OCI-LY7 (cell line): Measurements from ENCODE around the gene EGLN2. TPM values are rescaled to one million over a fixed set of nuclear protein-coding genes. Genes with fewer than 3 reads are reported as not detected.

Experiments
- BruUV-seq: library from RNA; stranded (reverse); fragments of 400-500 nt; replicated peaks from 2 replicates; lab custom pipeline; 2021; lab: Mats Ljungman, UMichigan
- CTCF ChIA-PET: fragments of 300-600 bp; sonication (Branson Sonifier 250); formaldehyde crosslinking; loops from one replicate; lab custom pipeline; 2022; ENCODE audit warnings: antibody characterized with exemption; ENCODE audit not compliant: unreplicated experiment; lab: Charles Lee
- POLR2A ChIA-PET: fragments of 300-600 bp; sonication (Branson Sonifier 250); formaldehyde crosslinking; loops from one replicate; lab custom pipeline; 2022; ENCODE audit warnings: antibody characterized with exemption; lab: Charles Lee
- DNase-seq: peaks from one replicate; pipeline ENCODE4 v3.0.0-alpha.2; 2015; ENCODE audit warnings: low spot score
- H2AFZ ChIP-seq: fragments of 200-600 bp; sonication (generic), shearing (Covaris generic); 2 replicates; pipeline ENCODE4 v1.6.1; 2014; ENCODE audit warnings: mild to moderate bottlenecking, antibody characterized with exemption, low read length, moderate library complexity
- H3K27ac ChIP-seq: fragments of 200-600 bp; sonication (generic); 2 replicates; pipeline ENCODE4 v1.5.1; 2014; ENCODE audit warnings: mixed run types, low read depth, mild to moderate bottlenecking, moderate library complexity, low read length, inconsistent platforms; ENCODE audit not compliant: poor library complexity, severe bottlenecking
- H3K36me3 ChIP-seq: fragments of 200-600 bp; sonication (generic); 2 replicates; pipeline ENCODE4 v1.6.1; 2014; ENCODE audit warnings: mild to moderate bottlenecking, antibody characterized with exemption, low read length, moderate library complexity, mixed read lengths; ENCODE audit not compliant: insufficient read depth
- H3K4me1 ChIP-seq: fragments of 200-600 bp; sonication (generic); 2 replicates; pipeline ENCODE4 v1.5.1; 2014; ENCODE audit warnings: mild to moderate bottlenecking, low read length; ENCODE audit not compliant: insufficient read depth, poor library complexity, severe bottlenecking
- H3K4me2 ChIP-seq: fragments of 200-600 bp; sonication (generic); 2 replicates; pipeline ENCODE4 v1.6.1; 2014; ENCODE audit warnings: mild to moderate bottlenecking, low read length
- H3K4me3 ChIP-seq: fragments of 200-600 bp; sonication (generic); 2 replicates; pipeline ENCODE4 v1.5.1; 2014; ENCODE audit warnings: mild to moderate bottlenecking, low read depth, low read length; ENCODE audit not compliant: poor library complexity, severe bottlenecking
- H3K79me2 ChIP-seq: fragments of 200-600 bp; sonication (generic); 2 replicates; pipeline ENCODE4 v1.6.1; 2016; ENCODE audit warnings: low read depth, mild to moderate bottlenecking, low read length, moderate library complexity, mixed read lengths; ENCODE audit not compliant: insufficient read depth
- H3K9me2 ChIP-seq: fragments of 200-600 bp; sonication (generic); 2 replicates; pipeline ENCODE4 v1.6.1; 2016; ENCODE audit warnings: mild to moderate bottlenecking, low read length, mixed read lengths; ENCODE audit not compliant: insufficient read depth
- H3K9me3 ChIP-seq: fragments of 200-600 bp; sonication (generic); 2 replicates; pipeline ENCODE4 v1.6.1; 2014; ENCODE audit warnings: mild to moderate bottlenecking, mixed run types, low read length, mixed read lengths
- H4K20me1 ChIP-seq: fragments of 200-600 bp; sonication (generic); 2 replicates; pipeline ENCODE4 v1.6.1; 2014; ENCODE audit warnings: mild to moderate bottlenecking, antibody characterized with exemption, low read length, moderate library complexity, mixed read lengths; ENCODE audit not compliant: insufficient read depth
- CTCF ChIP-seq: fragments of 200-600 bp; sonication (generic); conservative IDR thresholded peaks from 2 replicates; pipeline ENCODE4 v1.5.1; 2014; ENCODE audit warnings: mild to moderate bottlenecking, antibody characterized with exemption, low read length, moderate library complexity, mixed read lengths
- EZH2phosphoT487 ChIP-seq: fragments of 200-600 bp; sonication (generic); IDR thresholded peaks from 2 replicates; pipeline ENCODE4 v1.6.1; 2018; ENCODE audit warnings: low read depth, borderline replicate concordance, mild to moderate bottlenecking, mixed run types, antibody characterized with exemption, low read length, moderate library complexity, mixed read lengths
- intact Hi-C: fragments of 100-400 bp; cut with micrococcal nuclease; formaldehyde crosslinking; loops from one replicate; pipeline ENCODE4 v1.10.0; 2022; ENCODE audit not compliant: unreplicated experiment
- total RNA-seq, 2 experiments: library from RNA; depleted of rRNA in 1 of 2; stranded (reverse); fragments of >200 nt in 1 of 2; shearing (Covaris generic) in 1 of 2; gene quantifications; 2 replicates each; pipeline ENCODE4 v1.2.3, GENCODE V29; 2014 to 2022

Gene EGLN2
- total RNA-seq, 2 experiments from 2014 or later: 81.6 to 87.9 TPM

- H2AFZ ChIP-seq: no peak overlapping the region
- H3K79me2 ChIP-seq: peaks cover 82% of the 10 kb centered on the region
- intact Hi-C loops: no loop called here
- no peak for DNase-seq
- no peak overlapping the region for H3K4me3 ChIP-seq
- H3K36me3 ChIP-seq: peaks cover 92% of the 10 kb centered on the region
- peaks cover 25% of the 10 kb centered on the region for H4K20me1 ChIP-seq
- no peaks in the 10 kb centered on the region for H3K9me2 ChIP-seq
- H3K4me1 ChIP-seq: peaks cover 35% of the 10 kb centered on the region
- CTCF ChIA-PET: no interaction called here
- H3K4me2 ChIP-seq: peak overlapping the region; percentile 98; the same call in 1 of the 2 replicates
- POLR2A ChIA-PET: interaction anchor here (1.0 kb wide), 1 partner anchor 22 kb away, joined by 4 read pairs; the partner anchor contains the start of gene RAB4B
- H3K9me3 ChIP-seq: no peaks in the 10 kb centered on the region
- no peak overlapping the region for H3K27ac ChIP-seq
- TF ChIP-seq EZH2phosphoT487 (no peak), CTCF (no peak)
- no TSS peak for BruUV-seq
Measured at GRCh38 chr19:40756502-40757110, 42.4 kb upstream of the EGLN2 start.

DNA sequence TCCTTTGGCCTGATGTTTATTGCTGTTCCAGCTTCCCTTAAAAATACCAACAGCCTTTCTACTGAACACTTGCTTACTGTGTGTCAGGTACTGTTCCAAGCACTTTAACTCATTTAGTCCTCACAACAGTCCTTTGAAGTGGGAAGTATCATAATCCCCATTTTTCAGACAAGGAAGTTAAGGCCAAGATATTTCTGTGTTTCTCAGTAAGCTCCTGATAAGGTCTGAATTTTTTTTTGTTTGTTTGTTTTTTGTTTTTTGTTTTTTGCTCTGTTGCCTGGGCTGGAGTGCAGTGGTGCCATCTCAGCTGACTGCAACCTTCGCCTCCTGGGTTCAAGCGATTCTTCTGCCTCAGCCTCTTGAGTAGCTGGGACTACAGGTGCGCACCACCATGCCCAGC is 40.5 kb upstream of the EGLN2 start:
- DNase-seq: no peak
- Histone ChIP-seq H3K4me2 (no peak overlapping the region), H3K4me3 (no peak overlapping the region), H3K79me2 (peaks cover 63% of the 10 kb centered on the region), H3K4me1 (peaks cover 29% of the 10 kb centered on the region), H4K20me1 (peaks cover 20% of the 10 kb centered on the region), H2AFZ (no peak overlapping the region), H3K9me3 (no peaks in the 10 kb centered on the region), H3K27ac (no peak overlapping the region), H3K36me3 (peaks cover 95% of the 10 kb centered on the region), H3K9me2 (no peaks in the 10 kb centered on the region)
- ChIA-PET CTCF (no interaction called here), POLR2A (no interaction called here)
- TF ChIP-seq CTCF (no peak), EZH2phosphoT487 (no peak)
- intact Hi-C loops: no loop called here
- BruUV-seq: no TSS peak

DNA sequence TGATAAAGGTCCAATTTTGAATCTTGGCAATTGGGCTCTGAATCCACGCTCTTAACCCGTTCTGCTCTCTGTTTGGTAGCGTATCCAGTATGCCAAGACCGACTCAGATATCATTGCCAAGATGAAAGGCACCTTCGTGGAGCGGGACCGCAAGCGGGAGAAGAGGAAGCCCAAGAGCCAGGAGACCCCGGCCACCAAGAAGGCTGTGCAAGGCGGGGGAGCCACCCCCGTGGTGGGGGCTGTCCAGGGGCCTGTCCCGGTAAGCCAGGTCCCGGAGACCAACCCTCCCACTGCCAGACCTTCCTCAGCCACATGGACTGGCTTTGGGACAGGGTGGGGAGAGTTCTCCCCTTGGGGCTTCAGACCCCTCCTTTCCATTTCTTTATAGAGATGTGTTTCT is 39.6 kb upstream of the EGLN2 start:
- no peaks in the 10 kb centered on the region for H3K9me2 ChIP-seq
- TF ChIP-seq CTCF: no peak
- no peak for TF ChIP-seq EZH2phosphoT487
- peaks cover 98% of the 10 kb centered on the region for H3K36me3 ChIP-seq
- no peak overlapping the region for H3K4me3 ChIP-seq
- H3K27ac ChIP-seq: no peak overlapping the region
- peaks cover 17% of the 10 kb centered on the region for H4K20me1 ChIP-seq
- BruUV-seq: no TSS peak
- intact Hi-C loops: no loop called here
- no peak overlapping the region for H2AFZ ChIP-seq
- POLR2A ChIA-PET: no interaction called here
- H3K79me2 ChIP-seq: peaks cover 55% of the 10 kb centered on the region
- CTCF ChIA-PET: no interaction called here
- no peak overlapping the region for H3K4me2 ChIP-seq
- no peak for DNase-seq
- no peaks in the 10 kb centered on the region for H3K9me3 ChIP-seq
- peaks cover 25% of the 10 kb centered on the region for H3K4me1 ChIP-seq
